HG03442 (cell line): ENCODE results near the gene LTO1.

ENCODE experiments used
- ATAC-seq: cut with Tn5 transposase; IDR thresholded peaks from one replicate; pipeline ENCODE4 v1.9.1; 2021; ENCODE audit warnings: mild to moderate bottlenecking, moderate library complexity; ENCODE audit not compliant: unreplicated experiment

LTO1 gene

DNA sequence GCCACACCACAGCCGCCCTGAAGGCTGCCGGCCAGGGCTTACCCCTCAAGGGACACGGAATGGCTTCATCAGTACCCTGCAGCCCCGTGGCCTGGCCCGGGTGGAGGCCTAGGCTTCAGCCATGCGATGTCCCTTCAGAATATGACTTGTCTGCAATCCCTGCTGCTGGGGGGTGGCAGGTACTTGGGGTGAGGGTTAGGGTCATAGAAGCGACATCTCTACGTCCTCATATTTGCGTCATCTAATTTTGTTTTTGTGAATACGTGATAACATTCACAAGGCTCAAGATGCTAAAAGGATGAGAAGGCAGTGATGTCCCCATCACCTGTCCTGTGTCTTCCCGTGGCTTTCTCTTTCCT is 27.8 kb downstream of the LTO1 start:
- no peak for ATAC-seq

DNA sequence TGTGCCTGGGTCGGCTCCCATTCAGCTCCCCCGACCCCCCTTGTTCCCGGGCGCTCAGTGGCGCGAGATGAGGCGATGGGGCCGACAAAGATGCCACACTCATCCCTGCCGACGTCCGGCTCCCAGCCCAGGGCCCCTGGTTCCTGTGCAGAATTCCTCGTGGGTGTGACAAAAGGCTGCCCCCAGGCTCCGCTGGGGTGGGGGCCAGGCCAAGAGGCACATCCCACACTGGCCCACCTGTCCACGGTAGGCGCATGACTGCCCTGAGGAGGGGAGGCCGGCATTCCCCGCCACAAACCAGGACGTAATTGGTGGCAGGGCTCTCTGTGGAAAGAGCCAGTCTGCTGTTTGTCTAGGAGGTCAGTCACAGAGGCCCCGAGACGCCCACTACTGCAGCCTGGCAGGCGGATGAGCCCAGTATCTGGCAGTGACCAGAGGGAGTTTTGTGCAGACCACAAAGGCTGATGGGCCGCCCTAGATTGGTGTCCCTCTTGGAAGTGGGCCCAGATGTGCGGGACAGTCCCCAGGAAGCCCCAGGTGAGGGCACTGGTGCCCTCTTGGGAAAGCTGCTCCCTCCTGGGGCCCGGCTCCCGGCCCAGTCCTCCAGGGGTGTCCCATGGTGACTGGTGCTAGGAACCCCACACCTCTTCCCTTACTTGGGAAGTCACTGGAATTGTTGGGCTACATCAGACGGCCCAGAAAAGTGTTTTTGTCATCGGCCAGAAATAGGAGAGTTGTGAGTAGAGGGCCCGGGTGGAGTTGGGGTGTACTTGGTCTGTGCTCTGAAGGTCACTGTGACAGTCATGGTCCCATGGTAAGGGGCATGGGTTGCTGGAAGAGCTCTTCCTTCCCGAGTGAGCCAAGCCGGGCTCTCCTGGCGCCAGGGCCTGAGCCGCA is 28.4 kb downstream of the LTO1 start:
- ATAC-seq: no peak

DNA sequence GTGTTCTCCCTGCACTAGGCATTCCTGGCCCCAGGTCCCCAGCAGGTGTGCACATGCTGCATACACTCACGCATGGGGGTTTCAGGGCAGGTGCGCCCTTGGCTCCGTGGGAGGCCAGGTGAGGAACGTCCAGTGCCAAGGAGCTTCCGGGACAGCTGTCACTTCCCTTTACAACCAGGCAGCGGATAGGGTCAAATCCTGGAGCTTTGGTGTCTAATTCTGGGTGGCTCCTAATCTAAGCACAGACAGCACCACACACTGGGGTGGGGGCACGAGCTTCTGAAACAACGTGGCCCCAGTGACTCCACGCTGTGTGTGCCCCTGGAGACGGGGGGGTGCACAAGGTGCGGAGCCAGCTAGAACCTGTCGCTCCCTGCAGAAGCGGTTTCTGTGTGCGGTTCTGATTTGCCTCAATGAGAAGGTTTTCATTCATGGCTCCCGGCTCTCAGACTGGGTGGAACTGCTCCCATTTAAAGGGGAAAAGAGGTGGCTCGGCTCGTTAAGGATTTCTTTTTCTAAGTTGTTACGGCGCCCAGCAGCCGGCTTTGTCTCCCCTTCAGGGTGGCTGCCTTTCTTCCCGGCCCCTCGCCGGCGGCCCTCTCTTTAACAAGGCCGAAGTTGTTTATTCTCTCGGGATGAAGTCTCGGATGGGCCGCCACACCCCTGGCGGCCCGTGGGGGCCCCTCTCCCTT is 29.2 kb downstream of the LTO1 start:
- no peak for ATAC-seq

DNA sequence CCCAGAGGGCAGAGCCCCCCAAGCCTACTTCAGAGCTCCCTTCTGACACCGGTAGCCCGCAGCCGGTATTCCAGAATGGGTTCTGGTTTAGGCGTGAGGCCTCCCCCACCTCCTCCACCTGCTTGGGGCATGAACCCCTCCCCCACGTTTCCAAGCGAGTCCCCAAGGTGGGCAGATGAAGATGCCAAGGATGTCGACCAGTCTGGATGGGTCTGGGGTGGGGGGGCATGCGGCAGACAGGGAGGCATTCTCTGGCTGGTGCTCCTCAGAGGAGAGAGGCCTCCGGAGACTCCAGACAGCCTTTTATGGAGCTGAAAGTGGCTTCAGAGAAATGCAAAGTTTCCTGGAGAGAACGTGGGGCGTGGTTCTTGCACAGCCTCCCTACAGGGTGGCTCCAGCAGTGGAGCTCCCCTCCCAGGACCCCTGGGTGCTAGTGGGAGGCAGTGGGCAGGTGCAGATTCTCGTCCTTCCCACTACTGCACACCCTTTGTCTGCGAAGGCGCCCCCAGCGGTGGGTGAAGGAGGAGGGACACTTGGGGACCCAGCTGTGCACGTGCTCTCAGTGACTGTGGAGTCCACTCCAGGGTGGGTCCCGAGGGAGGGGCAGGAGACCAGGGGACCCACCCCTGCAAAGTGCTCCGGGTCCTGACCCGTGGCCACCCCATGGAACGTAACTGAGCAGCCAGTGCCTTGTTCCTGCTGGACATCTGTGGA is 30.0 kb downstream of the LTO1 start:
- ATAC-seq: no peak

DNA sequence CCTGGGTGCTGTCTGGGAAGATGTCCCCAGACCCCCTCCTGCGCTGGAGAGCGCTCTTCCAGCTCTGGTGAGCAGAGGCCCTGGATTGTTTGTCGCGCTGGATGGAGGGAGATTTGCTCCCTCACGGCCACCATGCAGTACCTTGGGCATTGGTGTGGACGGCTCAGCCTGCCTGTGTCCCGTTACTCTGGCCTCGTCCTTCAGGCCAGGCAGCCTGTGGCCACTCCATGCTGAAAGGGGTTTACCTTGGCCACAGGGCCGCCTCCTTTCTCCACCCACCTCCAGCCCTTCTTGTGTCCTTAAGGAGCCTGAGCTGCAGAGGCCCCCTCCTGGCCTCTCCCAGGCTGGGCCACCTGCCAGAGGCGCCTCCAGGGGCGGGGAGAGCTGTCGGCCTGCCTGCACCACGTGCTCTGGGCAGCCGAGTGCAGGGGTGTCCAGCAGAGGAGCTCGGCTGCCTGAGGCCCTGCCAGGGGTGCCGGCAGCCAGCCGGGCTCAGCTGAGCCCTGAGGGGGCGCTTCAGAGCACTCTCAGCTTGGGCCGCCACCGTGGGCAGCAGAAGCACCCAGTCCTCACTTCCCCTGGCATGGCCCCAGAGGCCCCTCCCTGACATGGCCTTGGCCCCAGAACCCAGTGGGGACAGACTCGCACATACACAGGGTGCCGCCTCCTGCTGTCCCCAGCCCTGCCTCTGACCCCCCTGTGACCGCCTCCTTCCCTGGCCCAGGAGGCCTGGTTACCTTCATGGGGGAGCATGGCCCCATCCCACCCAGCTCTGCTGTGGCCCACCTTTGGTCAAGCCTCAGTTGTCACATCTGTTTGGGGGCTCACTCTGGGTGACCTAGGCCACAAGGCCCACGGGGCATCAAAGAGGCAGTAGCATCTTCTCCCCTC is 30.8 kb downstream of the LTO1 start:
- no peak for ATAC-seq

DNA sequence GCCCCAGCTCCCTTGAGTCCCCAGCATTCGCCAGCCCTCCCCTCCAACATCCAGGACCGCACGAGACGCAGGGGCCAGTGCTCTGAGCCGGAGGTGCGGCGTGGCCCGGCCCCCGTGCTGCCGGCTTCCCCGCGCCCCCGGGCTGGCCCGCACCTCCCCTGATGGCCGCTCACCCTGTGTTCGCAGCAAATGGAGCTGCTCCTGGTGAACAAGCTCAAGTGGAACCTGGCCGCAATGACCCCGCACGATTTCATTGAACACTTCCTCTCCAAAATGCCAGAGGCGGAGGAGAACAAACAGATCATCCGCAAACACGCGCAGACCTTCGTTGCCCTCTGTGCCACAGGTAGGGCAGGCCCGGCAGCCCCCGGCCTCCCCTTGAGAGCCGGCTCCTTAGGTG is 31.5 kb downstream of the LTO1 start:
- ATAC-seq: no peak

DNA sequence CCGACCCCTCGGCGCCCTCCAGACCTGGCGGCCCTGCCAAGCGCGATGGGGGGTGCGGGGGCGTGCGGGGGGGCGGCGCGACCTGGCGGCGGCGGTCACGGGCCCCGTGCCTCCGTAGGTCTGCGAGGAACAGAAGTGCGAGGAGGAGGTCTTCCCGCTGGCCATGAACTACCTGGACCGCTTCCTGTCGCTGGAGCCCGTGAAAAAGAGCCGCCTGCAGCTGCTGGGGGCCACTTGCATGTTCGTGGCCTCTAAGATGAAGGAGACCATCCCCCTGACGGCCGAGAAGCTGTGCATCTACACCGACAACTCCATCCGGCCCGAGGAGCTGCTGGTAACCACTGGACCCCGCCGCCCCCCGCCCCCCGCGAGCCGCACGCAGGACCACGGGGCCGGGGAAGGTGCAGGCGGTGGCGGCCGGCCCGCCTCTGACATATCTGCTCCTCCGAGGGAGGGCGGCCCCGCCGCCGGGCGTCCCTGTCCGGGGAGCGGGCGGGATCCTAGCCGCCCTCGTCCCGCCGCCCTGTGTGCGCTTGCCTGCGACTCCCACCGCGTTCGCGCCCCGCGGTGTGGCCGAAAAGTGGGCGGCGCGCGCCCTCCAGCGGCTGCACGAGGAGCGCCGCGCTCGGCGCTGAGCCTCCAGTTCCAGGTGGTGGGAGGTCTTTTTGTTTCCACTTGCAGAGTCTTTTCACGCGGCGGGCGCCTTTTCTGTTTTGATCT is 32.1 kb downstream of the LTO1 start:
- peak; percentile 61 for ATAC-seq

DNA sequence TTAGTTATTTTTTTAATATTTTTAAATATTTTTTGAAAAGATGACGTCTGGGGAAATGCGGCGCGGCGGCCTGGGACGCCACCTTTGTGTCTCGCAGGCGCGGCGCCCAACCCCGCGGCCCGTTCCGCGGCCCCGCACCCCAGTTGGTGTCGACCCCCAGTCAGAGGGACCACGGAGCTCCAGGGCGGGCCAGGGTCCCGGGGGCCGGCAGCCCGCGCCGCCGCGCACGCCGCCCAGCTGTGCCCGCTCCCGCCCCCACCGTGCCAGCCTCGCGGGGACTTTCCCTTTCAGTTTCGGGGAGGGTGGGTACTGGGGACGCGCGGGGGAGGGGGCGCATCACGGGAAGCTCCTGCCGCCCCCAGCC is 32.6 kb downstream of the LTO1 start:
- ATAC-seq: no peak

DNA sequence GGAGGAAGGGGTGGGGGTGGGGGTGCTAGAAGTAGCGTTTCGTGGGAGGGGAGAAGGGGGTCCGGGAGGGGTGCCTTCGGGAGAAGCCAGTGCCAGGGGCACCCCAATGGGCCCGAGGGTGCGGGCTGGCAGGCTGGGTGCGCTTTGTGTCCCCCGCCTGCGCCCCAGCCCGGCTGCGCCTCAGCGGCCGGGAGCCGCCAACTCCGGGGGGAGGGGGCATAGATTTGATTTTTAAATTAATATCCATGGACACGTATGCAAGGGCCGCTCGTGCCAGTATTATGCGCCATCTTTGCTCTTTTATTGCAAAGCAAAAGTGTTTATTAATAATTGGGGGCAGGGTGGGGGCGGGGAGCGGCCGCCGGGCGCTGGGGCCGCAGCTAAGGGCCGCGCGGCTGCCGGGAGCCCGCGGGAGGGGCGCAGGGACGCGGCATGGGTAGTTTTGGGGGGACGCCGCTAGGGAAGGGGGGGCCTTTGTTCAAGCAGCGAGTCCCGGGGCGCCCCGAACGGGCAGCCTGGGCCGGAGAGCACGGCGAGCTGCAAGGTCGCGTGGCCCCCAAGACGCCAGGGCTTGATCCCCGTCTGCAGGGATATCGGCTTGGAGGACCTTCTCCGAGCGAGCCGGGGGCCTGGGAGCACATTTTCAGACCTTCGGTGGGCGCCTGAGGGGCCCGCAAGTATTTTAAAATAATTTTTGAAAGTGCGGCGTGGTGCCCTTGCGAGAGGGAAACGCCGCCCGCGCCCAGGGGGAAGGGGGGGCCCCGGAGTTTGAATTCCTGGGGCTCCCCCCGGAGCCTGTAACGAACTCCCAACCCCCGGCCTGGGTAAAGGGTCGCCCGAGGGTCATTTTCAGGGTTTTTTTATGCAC is 33.2 kb downstream of the LTO1 start:
- ATAC-seq: no peak

DNA sequence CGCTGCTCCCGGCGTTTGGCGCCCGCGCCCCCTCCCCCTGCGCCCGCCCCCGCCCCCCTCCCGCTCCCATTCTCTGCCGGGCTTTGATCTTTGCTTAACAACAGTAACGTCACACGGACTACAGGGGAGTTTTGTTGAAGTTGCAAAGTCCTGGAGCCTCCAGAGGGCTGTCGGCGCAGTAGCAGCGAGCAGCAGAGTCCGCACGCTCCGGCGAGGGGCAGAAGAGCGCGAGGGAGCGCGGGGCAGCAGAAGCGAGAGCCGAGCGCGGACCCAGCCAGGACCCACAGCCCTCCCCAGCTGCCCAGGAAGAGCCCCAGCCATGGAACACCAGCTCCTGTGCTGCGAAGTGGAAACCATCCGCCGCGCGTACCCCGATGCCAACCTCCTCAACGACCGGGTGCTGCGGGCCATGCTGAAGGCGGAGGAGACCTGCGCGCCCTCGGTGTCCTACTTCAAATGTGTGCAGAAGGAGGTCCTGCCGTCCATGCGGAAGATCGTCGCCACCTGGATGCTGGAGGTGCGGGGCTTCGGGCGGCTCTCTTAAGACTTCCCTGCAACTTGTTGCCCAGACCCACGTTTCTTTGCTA is 34.1 kb downstream of the LTO1 start, which contains the start of gene CCND1:
CCND1 (plus strand) TSS at position 162 of the 587 bp plus-strand sequence; CDS start at position 320, 158 bp downstream.
- ATAC-seq: no peak

DNA sequence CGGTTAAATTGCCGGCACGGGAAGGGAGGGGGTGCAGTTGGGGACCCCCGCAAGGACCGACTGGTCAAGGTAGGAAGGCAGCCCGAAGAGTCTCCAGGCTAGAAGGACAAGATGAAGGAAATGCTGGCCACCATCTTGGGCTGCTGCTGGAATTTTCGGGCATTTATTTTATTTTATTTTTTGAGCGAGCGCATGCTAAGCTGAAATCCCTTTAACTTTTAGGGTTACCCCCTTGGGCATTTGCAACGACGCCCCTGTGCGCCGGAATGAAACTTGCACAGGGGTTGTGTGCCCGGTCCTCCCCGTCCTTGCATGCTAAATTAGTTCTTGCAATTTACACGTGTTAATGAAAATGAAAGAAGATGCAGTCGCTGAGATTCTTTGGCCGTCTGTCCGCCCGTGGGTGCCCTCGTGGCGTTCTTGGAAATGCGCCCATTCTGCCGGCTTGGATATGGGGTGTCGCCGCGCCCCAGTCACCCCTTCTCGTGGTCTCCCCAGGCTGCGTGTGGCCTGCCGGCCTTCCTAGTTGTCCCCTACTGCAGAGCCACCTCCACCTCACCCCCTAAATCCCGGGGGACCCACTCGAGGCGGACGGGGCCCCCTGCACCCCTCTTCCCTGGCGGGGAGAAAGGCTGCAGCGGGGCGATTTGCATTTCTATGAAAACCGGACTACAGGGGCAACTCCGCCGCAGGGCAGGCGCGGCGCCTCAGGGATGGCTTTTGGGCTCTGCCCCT is 34.7 kb downstream of the LTO1 start:
- ATAC-seq: no peak

DNA sequence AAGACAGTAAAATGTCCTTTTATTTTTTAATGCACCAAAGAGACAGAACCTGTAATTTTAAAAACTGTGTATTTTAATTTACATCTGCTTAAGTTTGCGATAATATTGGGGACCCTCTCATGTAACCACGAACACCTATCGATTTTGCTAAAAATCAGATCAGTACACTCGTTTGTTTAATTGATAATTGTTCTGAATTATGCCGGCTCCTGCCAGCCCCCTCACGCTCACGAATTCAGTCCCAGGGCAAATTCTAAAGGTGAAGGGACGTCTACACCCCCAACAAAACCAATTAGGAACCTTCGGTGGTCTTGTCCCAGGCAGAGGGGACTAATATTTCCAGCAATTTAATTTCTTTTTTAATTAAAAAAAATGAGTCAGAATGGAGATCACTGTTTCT is 35.3 kb downstream of the LTO1 start:
- no peak for ATAC-seq

DNA sequence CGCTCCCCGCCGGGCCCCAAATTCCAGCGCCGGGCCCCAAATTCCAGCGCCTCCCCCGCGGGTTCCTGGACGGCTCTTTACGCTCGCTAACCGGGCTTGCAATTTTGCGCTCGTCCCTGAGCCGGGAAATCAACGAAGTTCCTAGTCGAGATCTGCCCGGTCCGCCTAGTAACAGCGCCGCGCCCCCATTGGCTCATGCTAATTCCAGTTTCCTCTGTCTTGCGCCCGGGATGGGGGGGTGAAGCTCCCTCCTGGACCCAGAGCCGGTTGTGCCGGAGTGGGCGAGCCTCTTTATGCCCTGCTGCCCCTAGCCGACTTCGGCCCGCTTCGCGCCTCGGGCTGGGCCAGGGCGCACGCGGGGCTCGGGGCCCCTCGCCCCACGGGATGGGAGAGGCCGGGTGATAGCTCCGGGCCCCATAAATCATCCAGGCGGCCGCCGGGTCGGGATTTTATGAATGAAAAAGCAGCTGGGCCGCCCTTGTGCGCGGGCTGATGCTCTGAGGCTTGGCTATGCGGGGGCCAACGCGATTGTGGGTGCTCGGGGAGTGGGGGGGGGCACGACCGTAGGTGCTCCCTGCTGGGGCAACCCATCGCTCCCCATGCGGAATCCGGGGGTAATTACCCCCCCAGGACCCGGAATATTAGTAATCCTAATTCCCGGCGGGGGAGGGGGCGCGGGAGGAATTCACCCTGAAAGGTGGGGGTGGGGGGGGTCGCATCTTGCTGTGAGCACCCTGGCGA is 36.0 kb downstream of the LTO1 start:
- ATAC-seq: no peak

DNA sequence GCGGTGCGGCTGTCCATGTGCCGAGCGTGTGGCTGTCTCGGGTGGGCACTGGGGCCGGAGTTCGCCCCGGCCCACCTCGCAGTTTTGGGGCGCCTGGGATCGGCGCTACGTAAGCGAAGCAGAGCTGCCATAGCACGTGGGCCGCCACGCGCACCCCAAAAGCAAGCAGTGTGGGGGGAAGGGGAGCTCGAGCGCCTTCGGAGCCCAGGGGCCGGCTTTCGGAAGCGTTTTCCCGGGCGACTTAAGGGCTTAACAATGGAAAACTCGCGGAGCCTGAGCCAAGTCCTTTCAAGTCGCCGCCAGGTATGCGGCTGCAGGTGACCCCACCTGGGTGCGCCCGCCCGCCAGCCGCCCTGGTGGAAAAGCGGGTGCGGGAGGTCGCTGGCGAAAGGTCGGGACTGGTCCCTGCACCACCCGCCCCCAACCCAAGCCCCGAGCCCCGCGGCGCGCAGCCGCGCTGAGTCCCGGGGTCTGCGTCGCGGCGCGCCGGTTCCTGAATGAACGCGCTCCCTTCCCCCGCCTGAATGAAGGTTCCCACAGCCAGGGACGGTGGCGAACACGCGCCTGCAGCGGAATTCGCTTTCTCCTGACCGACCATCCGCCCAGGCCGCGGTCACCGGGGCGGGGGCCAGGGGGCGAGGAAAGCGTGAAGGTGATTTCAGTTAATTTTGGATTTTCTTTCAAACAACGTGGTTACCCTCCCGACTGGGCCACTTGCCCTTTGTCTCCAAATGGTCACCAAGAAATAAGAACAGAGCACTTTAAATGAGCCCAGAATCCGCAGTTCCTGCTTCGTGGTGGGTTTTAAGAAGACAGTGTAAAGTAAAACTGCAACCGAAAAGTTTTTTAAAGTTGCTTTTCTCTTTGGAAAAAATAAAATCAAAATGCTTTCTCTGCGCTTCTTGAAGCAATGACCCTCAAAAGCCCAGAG is 36.9 kb downstream of the LTO1 start:
- no peak for ATAC-seq

DNA sequence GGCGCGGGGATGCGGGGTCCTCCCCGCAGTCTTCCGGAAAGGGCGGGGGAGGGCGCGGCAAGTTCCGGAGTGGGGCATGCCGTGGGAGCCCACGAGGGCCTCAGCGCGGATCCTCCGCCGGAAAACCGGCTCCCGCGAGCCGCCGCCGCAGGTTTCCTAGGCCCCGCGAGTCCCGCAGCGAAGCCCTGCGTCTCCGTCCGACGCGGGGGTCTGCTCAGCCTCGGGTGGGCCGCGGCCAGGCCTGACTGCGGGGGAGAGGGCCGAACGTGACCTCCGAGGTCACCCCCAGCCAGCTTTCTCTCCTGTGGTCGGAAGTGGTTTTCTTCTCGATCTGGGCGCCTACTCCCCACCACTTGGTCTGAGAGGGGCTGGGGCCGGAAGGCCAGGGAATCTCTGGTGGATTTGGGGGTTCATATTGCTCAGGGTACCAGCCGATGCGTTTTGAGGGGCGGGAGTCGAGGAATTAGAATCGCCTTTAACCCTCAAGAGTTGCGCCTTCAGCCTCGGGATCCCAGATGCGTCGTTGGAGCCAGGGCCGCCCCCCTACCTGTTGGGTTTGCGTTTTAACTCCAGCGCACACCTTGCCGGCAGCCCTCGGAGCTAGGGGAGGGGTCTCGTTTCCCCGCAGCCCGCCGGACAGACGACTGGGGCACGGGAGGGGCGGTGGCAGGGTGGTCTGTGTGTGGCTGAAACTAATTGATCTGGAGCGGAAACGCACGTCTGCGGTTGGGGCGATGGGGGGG is 37.8 kb downstream of the LTO1 start:
- ATAC-seq: no peak
